Cardiac muscle cell (in vitro differentiated cells and primary cell): Measurements from ENCODE around the gene ERMP1. TPM values are rescaled to one million over a fixed set of nuclear protein-coding genes. Genes with fewer than 3 reads are reported as not detected.
A peak's percentile ranks its signal among the peaks of the same experiment; 100 is the strongest.

Experiments
- DNase-seq, 2 donors: peaks; one replicate each; pipeline versions ENCODE4 v3.0.0 to v3.0.0-alpha.2; 2010 to 2017; ENCODE audit warnings: low read depth in 1 of 2, low spot score in 1 of 2
- H3K27ac ChIP-seq: fragments of 200-600 bp; sonication (generic); 2 replicates; pipeline ENCODE4 v1.5.1; 2016
- H3K27me3 ChIP-seq: fragments of 200-600 bp; sonication (generic); 2 replicates; pipeline ENCODE4 v1.6.0; 2016; ENCODE audit warnings: control low read depth
- H3K36me3 ChIP-seq: fragments of 200-600 bp; sonication (generic); 2 replicates; pipeline ENCODE4 v1.5.1; 2016; ENCODE audit warnings: control low read depth
- H3K4me1 ChIP-seq: fragments of 200-600 bp; sonication (generic); 2 replicates; pipeline ENCODE4 v1.8.1; 2017; ENCODE audit warnings: low read depth, mild to moderate bottlenecking, mixed run types
- H3K4me3 ChIP-seq: fragments of 200-600 bp; sonication (generic); 2 replicates; pipeline ENCODE4 v1.5.1; 2016; ENCODE audit warnings: mild to moderate bottlenecking
- H3K9me3 ChIP-seq: fragments of 200-600 bp; sonication (generic); 2 replicates; pipeline ENCODE4 v1.5.1; 2017; ENCODE audit warnings: low read depth, mild to moderate bottlenecking, control low read depth
- polyA plus RNA-seq: library from polyadenylated mRNA; unstranded; fragments of >200 nt; fragmentation: Nextera tagmentation; extraction: Ambion mirVana; gene quantifications from 2 replicates; pipeline ENCODE4 v1.2.1, GENCODE V29; 2016
- total RNA-seq: library from RNA; depleted of rRNA; stranded (reverse); fragments of >200 nt; gene quantifications from 2 replicates; pipeline ENCODE4 v1.2.3, GENCODE V29; 2016
- TF ChIP-seq, protein P1 (sequence below): IDR thresholded peaks from 2 replicates; pipeline ENCODE4 v1.5.1; 2012; ENCODE audit warnings: low read depth, mild to moderate bottlenecking, low read length

Gene ERMP1
- total and polyA plus RNA-seq, 2 experiments from 2014 or later = 18.1 to 31.5 TPM

DNA sequence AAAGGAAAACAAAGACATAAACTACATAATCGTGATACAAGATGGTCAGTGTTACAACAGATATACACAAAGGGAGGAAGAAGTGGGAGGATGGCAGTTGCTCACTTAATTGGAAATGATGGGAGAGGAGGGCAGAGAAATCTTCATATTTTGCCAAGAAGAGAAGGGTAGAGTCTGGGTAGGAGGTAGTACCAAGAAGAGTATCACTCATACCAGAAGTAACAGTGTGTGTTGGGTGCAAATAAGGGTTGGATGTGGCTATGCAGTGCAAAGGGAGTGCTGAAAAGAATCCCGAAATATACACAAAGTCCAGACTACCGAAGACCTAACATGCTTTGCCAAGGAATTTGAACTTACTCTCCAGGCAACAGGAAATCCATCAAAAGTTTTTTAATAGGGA lies 41.0 kb downstream of the ERMP1 start:
- H3K36me3 ChIP-seq = peaks cover 11% of the 10 kb centered on the region
- TF ChIP-seq, protein P1, sequence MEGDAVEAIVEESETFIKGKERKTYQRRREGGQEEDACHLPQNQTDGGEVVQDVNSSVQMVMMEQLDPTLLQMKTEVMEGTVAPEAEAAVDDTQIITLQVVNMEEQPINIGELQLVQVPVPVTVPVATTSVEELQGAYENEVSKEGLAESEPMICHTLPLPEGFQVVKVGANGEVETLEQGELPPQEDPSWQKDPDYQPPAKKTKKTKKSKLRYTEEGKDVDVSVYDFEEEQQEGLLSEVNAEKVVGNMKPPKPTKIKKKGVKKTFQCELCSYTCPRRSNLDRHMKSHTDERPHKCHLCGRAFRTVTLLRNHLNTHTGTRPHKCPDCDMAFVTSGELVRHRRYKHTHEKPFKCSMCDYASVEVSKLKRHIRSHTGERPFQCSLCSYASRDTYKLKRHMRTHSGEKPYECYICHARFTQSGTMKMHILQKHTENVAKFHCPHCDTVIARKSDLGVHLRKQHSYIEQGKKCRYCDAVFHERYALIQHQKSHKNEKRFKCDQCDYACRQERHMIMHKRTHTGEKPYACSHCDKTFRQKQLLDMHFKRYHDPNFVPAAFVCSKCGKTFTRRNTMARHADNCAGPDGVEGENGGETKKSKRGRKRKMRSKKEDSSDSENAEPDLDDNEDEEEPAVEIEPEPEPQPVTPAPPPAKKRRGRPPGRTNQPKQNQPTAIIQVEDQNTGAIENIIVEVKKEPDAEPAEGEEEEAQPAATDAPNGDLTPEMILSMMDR = no peak

GRCh38 chr9:5790923-5791322 lies 42.0 kb downstream of the ERMP1 start:
- Histone ChIP-seq H3K4me3 (no peak overlapping the region), H3K27ac (peak overlapping the region; percentile 25), H3K27me3 (no peaks in the 10 kb centered on the region), H3K36me3 (peaks cover 11% of the 10 kb centered on the region), H3K4me1 (peaks cover 5% of the 10 kb centered on the region), H3K9me3 (no peaks in the 10 kb centered on the region)
- TF ChIP-seq, protein P1 = no peak
- DNase-seq = no peak

More for the DNA sequence above, 41.0 kb downstream of the ERMP1 start:
- Histone ChIP-seq H3K4me1 (peaks cover 5% of the 10 kb centered on the region), H3K9me3 (no peaks in the 10 kb centered on the region), H3K4me3 (no peak overlapping the region), H3K27ac (no peak overlapping the region), H3K27me3 (no peaks in the 10 kb centered on the region)
- DNase-seq = no peak

GRCh38 chr9:5789489-5789888 lies 43.4 kb downstream of the ERMP1 start:
- H3K9me3 ChIP-seq = no peaks in the 10 kb centered on the region
- DNase-seq = no peak
- TF ChIP-seq, protein P1 = no peak

DNA sequence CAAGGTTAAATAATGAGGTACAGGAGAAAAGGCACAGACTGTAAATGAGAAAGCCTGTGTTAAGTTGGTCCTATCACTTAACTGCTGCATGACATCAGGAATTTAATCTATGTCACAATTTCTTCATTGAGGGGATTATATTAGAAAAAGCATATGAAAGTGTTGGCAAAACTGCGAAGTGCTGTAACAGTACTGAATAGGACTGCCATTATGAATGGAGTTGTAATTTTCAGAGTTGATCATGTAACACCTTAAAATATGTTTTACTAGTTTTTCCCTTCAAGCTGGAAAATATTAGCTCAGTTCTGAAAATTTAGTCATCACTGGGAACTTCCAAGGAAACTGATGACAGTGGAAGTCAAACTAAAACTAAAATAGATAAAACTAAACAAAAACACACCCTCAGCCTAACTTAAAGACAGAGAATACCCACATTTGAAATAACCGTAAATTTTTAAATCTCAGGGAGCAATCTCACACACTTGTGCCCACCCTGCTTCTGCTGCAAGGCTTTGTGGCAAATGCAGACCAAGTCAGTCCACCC lies 45.1 kb downstream of the ERMP1 start:
- DNase-seq = no peak
- TF ChIP-seq, protein P1 = no peak
- Histone ChIP-seq H3K36me3 (peaks cover 11% of the 10 kb centered on the region), H3K4me3 (no peak overlapping the region), H3K9me3 (no peaks in the 10 kb centered on the region), H3K27me3 (no peaks in the 10 kb centered on the region), H3K4me1 (peaks cover 5% of the 10 kb centered on the region), H3K27ac (no peak overlapping the region)

More at GRCh38 chr9:5789489-5789888, 43.4 kb downstream of the ERMP1 start:
- H3K4me3 ChIP-seq = no peak overlapping the region
- H3K27ac ChIP-seq = no peak overlapping the region
- H3K36me3 ChIP-seq = peaks cover 11% of the 10 kb centered on the region
- no peaks in the 10 kb centered on the region for H3K27me3 ChIP-seq
- peaks cover 5% of the 10 kb centered on the region for H3K4me1 ChIP-seq

DNA sequence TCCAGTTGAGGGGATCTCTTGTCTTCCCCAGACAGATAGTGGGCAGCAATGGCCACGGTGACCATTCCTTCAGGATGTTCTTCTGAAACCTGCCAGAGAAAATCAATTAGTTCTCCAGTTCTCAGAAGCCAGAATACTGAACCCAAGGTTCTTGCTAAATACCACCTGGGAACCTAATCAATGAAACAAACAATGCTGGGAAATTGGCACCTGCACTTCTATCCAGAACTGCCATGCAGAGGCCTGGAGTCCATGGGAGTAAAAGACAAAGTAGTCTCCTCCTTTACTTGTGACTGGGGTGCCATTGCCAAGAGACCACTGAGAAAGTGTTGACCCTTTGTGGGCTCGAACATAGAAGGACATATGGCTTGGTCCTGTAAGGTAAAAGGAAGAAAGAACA lies 45.7 kb downstream of the ERMP1 start:
- TF ChIP-seq, protein P1 = no peak
- Histone ChIP-seq H3K27me3 (no peaks in the 10 kb centered on the region), H3K27ac (no peak overlapping the region), H3K9me3 (no peaks in the 10 kb centered on the region), H3K4me1 (peaks cover 5% of the 10 kb centered on the region), H3K36me3 (peaks cover 10% of the 10 kb centered on the region), H3K4me3 (no peak overlapping the region)
- no peak for DNase-seq
